ENCODE data around the gene CYTH3. TPM values are rescaled to one million over a fixed set of nuclear protein-coding genes. Genes with fewer than 3 reads are reported as not detected.
"Not testable (repeated sequence)": the region's sequence is repeated elsewhere in the genome, so short reads cannot be mapped to it uniquely, and the experiment has no call there.

The CYTH3 gene
- total RNA-seq, 1 donor from 2014 or later: 10.0 TPM

- not testable (repeated sequence) for DNase-seq (ENCODE audit: low read depth, low spot score)
Measured at GRCh38 chr7:6283391-6284054, 11.1 kb upstream of the CYTH3 start.

- DNase-seq (ENCODE audit: low read depth, low spot score): no peak
Measured at GRCh38 chr7:6279937-6280336, 7.5 kb upstream of the CYTH3 start.

- no peak for DNase-seq (ENCODE audit: low read depth, low spot score)
Measured at GRCh38 chr7:6279341-6279740, 6.9 kb upstream of the CYTH3 start.

GRCh38 chr7:6278749-6279310 lies 6.4 kb upstream of the CYTH3 start:
- no peak for DNase-seq (ENCODE audit: low read depth, low spot score)

- DNase-seq (ENCODE audit: low read depth, low spot score): no peak
Measured at GRCh38 chr7:6277476-6277875, 5.1 kb upstream of the CYTH3 start.

GRCh38 chr7:6276911-6277408 lies 4.5 kb upstream of the CYTH3 start:
- DNase-seq (ENCODE audit: low read depth, low spot score): no peak

GRCh38 chr7:6274743-6275142 lies 2.3 kb upstream of the CYTH3 start:
- DNase-seq (ENCODE audit: low read depth, low spot score): no peak

- DNase-seq (ENCODE audit: low read depth, low spot score): no peak
Measured at GRCh38 chr7:6273917-6274630, 1.6 kb upstream of the CYTH3 start.

- DNase-seq (ENCODE audit: low read depth, low spot score): no peak
Measured at GRCh38 chr7:6273380-6273837, 985 bp upstream of the CYTH3 start.

GRCh38 chr7:6271694-6272440 lies 557 bp downstream of the CYTH3 start:
- no peak for DNase-seq (ENCODE audit: low read depth, low spot score)

- DNase-seq (ENCODE audit: low read depth, low spot score): peak; percentile 15
Measured at GRCh38 chr7:6271060-6271658, 1.3 kb downstream of the CYTH3 start.

GRCh38 chr7:6269527-6269926 lies 2.9 kb downstream of the CYTH3 start:
- DNase-seq (ENCODE audit: low read depth, low spot score): no peak

- no peak for DNase-seq (ENCODE audit: low read depth, low spot score)
Measured at GRCh38 chr7:6268907-6269306, 3.5 kb downstream of the CYTH3 start.

- no peak for DNase-seq (ENCODE audit: low read depth, low spot score)
Measured at GRCh38 chr7:6268023-6268900, 4.2 kb downstream of the CYTH3 start.

- DNase-seq (ENCODE audit: low read depth, low spot score): no peak
Measured at GRCh38 chr7:6266699-6267098, 5.7 kb downstream of the CYTH3 start.

GRCh38 chr7:6262221-6262620 lies 10.2 kb downstream of the CYTH3 start:
- no peak for DNase-seq (ENCODE audit: low read depth, low spot score)

- DNase-seq (ENCODE audit: low read depth, low spot score): no peak
Measured at GRCh38 chr7:6261699-6262098, 10.7 kb downstream of the CYTH3 start.

- no peak for DNase-seq (ENCODE audit: low read depth, low spot score)
Measured at GRCh38 chr7:6260291-6261187, 11.9 kb downstream of the CYTH3 start.

GRCh38 chr7:6259257-6259656 lies 13.2 kb downstream of the CYTH3 start:
- no peak for DNase-seq (ENCODE audit: low read depth, low spot score)
